PC-3 (cell line): Measurements from ENCODE around the gene HOXD10. TPM values are rescaled to one million over a fixed set of nuclear protein-coding genes. Genes with fewer than 3 reads are reported as not detected.
A peak's percentile ranks its signal among the peaks of the same experiment; 100 is the strongest.

Experiments
- ATAC-seq: fragments of 200-7000 bp; cut with Tn5 transposase; 2 replicates; pipeline ENCODE4 v1.9.1; 2020; ENCODE audit warnings: mild to moderate bottlenecking, moderate library complexity
- BruUV-seq: library from RNA; stranded (reverse); fragments of 400-500 nt; replicated peaks from 2 replicates; lab custom pipeline; 2021; lab: Mats Ljungman, UMichigan
- CTCF ChIA-PET: fragments of 300-600 bp; sonication (Branson Sonifier 250); formaldehyde crosslinking; loops from one replicate; lab custom pipeline; 2022; ENCODE audit warnings: antibody characterized with exemption; lab: Charles Lee
- POLR2A ChIA-PET: fragments of 300-600 bp; sonication (Branson Sonifier 250); formaldehyde crosslinking; loops from one replicate; lab custom pipeline; 2022; ENCODE audit warnings: antibody characterized with exemption; ENCODE audit not compliant: unreplicated experiment; lab: Charles Lee
- DNase-seq: peaks from one replicate; pipeline ENCODE4 v3.0.0-alpha.2; 2015
- H2AFZ ChIP-seq: fragments of 300-600 bp; sonication (generic); 2 replicates; pipeline ENCODE4 v1.6.0; 2016; ENCODE audit warnings: antibody characterized with exemption, low read length
- H3F3A ChIP-seq: fragments of 300-600 bp; sonication (generic); one replicate; pipeline ENCODE4 v1.6.0; 2017; ENCODE audit warnings: antibody characterized with exemption, low read length, control low read depth, mild to moderate bottlenecking; ENCODE audit not compliant: unreplicated experiment
- H3K27ac ChIP-seq: fragments of 300-600 bp; sonication (generic); 2 replicates; pipeline ENCODE4 v1.5.1; 2016; ENCODE audit warnings: mild to moderate bottlenecking, low read length
- H3K27me3 ChIP-seq: fragments of 300-600 bp; sonication (generic); 2 replicates; pipeline ENCODE4 v1.6.1; 2016; ENCODE audit warnings: low read length, mixed read lengths
- H3K36me3 ChIP-seq: fragments of 300-600 bp; sonication (generic); 2 replicates; pipeline ENCODE4 v1.6.1; 2016; ENCODE audit warnings: low read depth, mixed run types, low read length, mixed read lengths
- H3K4me1 ChIP-seq: fragments of 300-600 bp; sonication (generic); 2 replicates; pipeline ENCODE4 v1.5.1; 2016; ENCODE audit warnings: low read length; ENCODE audit not compliant: insufficient read depth
- H3K4me2 ChIP-seq: fragments of 300-600 bp; sonication (generic); 2 replicates; pipeline ENCODE4 v1.6.0; 2016; ENCODE audit warnings: low read length
- H3K4me3 ChIP-seq: fragments of 300-600 bp; sonication (generic); 2 replicates; pipeline ENCODE4 v1.5.1; 2016; ENCODE audit warnings: mild to moderate bottlenecking, low read length, mixed read lengths
- H3K79me2 ChIP-seq: fragments of 300-600 bp; sonication (generic); 2 replicates; pipeline ENCODE4 v1.6.1; 2017; ENCODE audit warnings: low read length, mixed read lengths
- H3K9ac ChIP-seq: fragments of 300-600 bp; sonication (generic); 2 replicates; pipeline ENCODE4 v1.6.0; 2016; ENCODE audit warnings: mild to moderate bottlenecking, low read length
- H3K9me2 ChIP-seq: fragments of 300-600 bp; sonication (generic); replicated peaks from 2 replicates; pipeline ENCODE4 v1.6.1; 2016; ENCODE audit warnings: mixed run types, low read length, mixed read lengths
- H3K9me3 ChIP-seq: fragments of 300-600 bp; sonication (generic); 2 replicates; pipeline ENCODE4 v1.6.1; 2016; ENCODE audit warnings: low read length, mixed read lengths
- H4K20me1 ChIP-seq: fragments of 300-600 bp; sonication (generic); 2 replicates; pipeline ENCODE4 v1.6.1; 2016; ENCODE audit warnings: low read length, mixed read lengths
- CTCF ChIP-seq: fragments of 300-600 bp; sonication (generic); conservative IDR thresholded peaks from 2 replicates; pipeline ENCODE4 v1.5.1; 2017; ENCODE audit warnings: antibody characterized with exemption, low read depth, mild to moderate bottlenecking, low read length
- EZH2 ChIP-seq: fragments of 300-600 bp; sonication (generic); IDR thresholded peaks from one replicate; pipeline ENCODE4 v1.6.1; 2017; ENCODE audit warnings: antibody characterized with exemption, mild to moderate bottlenecking, low read length; ENCODE audit not compliant: unreplicated experiment
- EZH2phosphoT487 ChIP-seq: fragments of 300-600 bp; sonication (generic); IDR thresholded peaks from 2 replicates; pipeline ENCODE4 v1.6.1; 2018; ENCODE audit warnings: mild to moderate bottlenecking, antibody characterized with exemption, low read length, borderline replicate concordance
- intact Hi-C: fragments of 100-400 bp; cut with micrococcal nuclease; formaldehyde crosslinking; loops from 2 replicates; pipeline ENCODE4 v1.9.0; 2023
- total RNA-seq: library from RNA; depleted of rRNA; stranded (reverse); fragments of >200 nt; gene quantifications from 2 replicates; pipeline ENCODE4 v1.2.3, GENCODE V29; 2014

Gene HOXD10
- total RNA-seq, 1 experiment from 2014 or later, result not detected

GRCh38 chr2:176138923-176139660 is 22.5 kb downstream of the HOXD10 start:
- H3K36me3 ChIP-seq, result no peaks in the 10 kb centered on the region
- TF ChIP-seq EZH2 (no peak), EZH2phosphoT487 (no peak), CTCF (no peak)
- POLR2A ChIA-PET, result no interaction called here
- no peaks in the 10 kb centered on the region for H4K20me1 ChIP-seq
- no peaks in the 10 kb centered on the region for H3K9me2 ChIP-seq
- H3F3A ChIP-seq, result peaks cover 4% of the 10 kb centered on the region
- H3K4me3 ChIP-seq, result no peak overlapping the region
- no peak overlapping the region for H3K27ac ChIP-seq
- H3K9me3 ChIP-seq, result no peaks in the 10 kb centered on the region
- no peak overlapping the region for H3K4me2 ChIP-seq
- peaks cover 21% of the 10 kb centered on the region for H3K79me2 ChIP-seq
- intact Hi-C loops, result no loop called here
- H3K4me1 ChIP-seq, result peaks cover 17% of the 10 kb centered on the region
- BruUV-seq, result no TSS peak
- H2AFZ ChIP-seq, result no peak overlapping the region
- H3K9ac ChIP-seq, result no peak overlapping the region
- ATAC-seq, result no peak
- no peak for DNase-seq
- H3K27me3 ChIP-seq, result no peaks in the 10 kb centered on the region
- CTCF ChIA-PET, result interaction anchor here (1.0 to 2.1 kb wide), 2 partner anchors 316 to 513 kb away, joined by 4 to 52 read pairs; no protein-coding TSS in a partner anchor

GRCh38 chr2:176139661-176140512 is 23.3 kb downstream of the HOXD10 start:
- BruUV-seq, result no TSS peak
- H3K27me3 ChIP-seq, result no peaks in the 10 kb centered on the region
- no peak overlapping the region for H3K27ac ChIP-seq

More at GRCh38 chr2:176139661-176140512, 23.3 kb downstream of the HOXD10 start:
- no peaks in the 10 kb centered on the region for H4K20me1 ChIP-seq
- peaks cover 21% of the 10 kb centered on the region for H3K79me2 ChIP-seq
- POLR2A ChIA-PET, result interaction anchor here (0.6 kb wide), 1 partner anchor 308 kb away, joined by 13 read pairs; no protein-coding TSS in a partner anchor
- H2AFZ ChIP-seq, result peak overlapping the region; percentile 74; the same call in 1 of the 2 replicates
- H3K9me3 ChIP-seq, result no peaks in the 10 kb centered on the region
- H3K4me2 ChIP-seq, result peak overlapping the region; percentile 84
- CTCF ChIA-PET, result interaction anchor here (0.6 to 2.1 kb wide), 12 partner anchors 192 to 1584 kb away, joined by 3 to 52 read pairs (median 9); no protein-coding TSS in a partner anchor
- H3K36me3 ChIP-seq, result no peaks in the 10 kb centered on the region
- peak overlapping the region; percentile 69; the same call in 1 of the 2 replicates for H3K9ac ChIP-seq
- ATAC-seq (no peak), DNase-seq (no peak)
- H3F3A ChIP-seq, result no peaks in the 10 kb centered on the region
- H3K4me1 ChIP-seq, result peaks cover 17% of the 10 kb centered on the region
- no peaks in the 10 kb centered on the region for H3K9me2 ChIP-seq
- TF ChIP-seq EZH2phosphoT487, result no peak
- no peak for TF ChIP-seq EZH2
- no peak for TF ChIP-seq CTCF
- peak overlapping the region; percentile 75 for H3K4me3 ChIP-seq
- intact Hi-C loops, result loop anchor here (1.0 to 5.0 kb wide), 5 partner anchors 187 to 512 kb away; no protein-coding TSS in a partner anchor
